AG09309 (cell line): ENCODE data around the gene HCN2.

ENCODE experiments used
- DNase-seq: peaks from one replicate; pipeline ENCODE4 v3.0.0-alpha.2; 2010; ENCODE audit warnings: low read depth
- H3K4me3 ChIP-seq: 2 replicates; pipeline ENCODE4 v1.5.1; 2011; ENCODE audit warnings: mild to moderate bottlenecking, low read depth, low read length, moderate library complexity; ENCODE audit not compliant: control insufficient read depth
- CTCF ChIP-seq: IDR thresholded peaks from 2 replicates; pipeline ENCODE4 v1.5.1; 2011; ENCODE audit warnings: mild to moderate bottlenecking, low read depth, low read length, inconsistent platforms; ENCODE audit not compliant: insufficient read depth, control insufficient read depth; ENCODE audit errors: missing control alignments

HCN2 gene

DNA sequence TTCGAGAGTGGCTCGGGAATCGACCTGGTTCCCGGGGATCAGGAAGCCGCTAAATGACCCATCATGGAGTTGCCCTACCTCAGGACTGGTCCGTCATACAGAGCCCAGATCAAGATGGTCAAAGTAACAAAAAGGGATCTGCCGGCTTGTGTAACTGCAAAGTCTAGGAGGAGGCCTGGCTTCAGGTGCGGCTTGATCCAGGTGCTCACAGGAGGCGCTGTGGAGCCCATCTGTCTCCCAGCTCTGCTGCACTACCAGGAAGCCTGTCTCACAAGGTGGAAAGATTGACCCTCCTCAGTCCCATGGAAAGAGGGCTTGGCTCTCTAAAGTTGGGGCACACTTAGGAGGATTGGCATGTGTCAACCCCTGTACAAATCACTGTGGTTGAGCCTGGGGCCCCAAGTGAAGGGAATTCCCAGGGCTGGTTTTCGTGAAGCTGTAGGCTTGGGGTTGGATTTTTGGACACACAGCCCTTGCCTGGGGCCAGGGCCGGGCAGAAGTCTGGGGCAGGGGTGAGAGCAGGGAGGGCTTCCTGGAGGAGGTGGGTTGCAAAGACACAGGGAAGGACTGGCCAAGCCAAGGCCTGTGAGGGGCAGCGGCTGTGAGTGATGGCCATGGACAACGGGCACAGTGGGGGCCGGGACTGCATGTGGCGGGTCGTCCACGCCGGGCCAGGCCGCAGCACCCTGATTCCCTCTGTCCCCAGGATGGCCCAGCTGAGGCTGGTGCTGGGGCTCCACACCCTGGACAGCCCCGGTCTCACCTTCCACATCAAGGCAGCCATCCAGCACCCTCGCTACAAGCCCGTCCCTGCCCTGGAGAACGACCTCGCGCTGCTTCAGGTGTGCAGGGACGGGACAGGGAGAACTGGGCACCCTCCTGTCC is 41.6 kb upstream of the HCN2 start:
- no peak for TF ChIP-seq CTCF
- no peak overlapping the region for H3K4me3 ChIP-seq
- DNase-seq, result no peak

GRCh38 chr19:548886-549830 is 40.5 kb upstream of the HCN2 start:
- DNase-seq, result no peak
- H3K4me3 ChIP-seq, result no peak overlapping the region
- no peak for TF ChIP-seq CTCF

GRCh38 chr19:554817-555216 is 34.9 kb upstream of the HCN2 start:
- DNase-seq, result no peak
- TF ChIP-seq CTCF, result no peak

GRCh38 chr19:555474-555808 is 34.2 kb upstream of the HCN2 start:
- no peak for DNase-seq
- TF ChIP-seq CTCF, result no peak
- H3K4me3 ChIP-seq, result no peak overlapping the region

More at GRCh38 chr19:554817-555216, 34.9 kb upstream of the HCN2 start:
- H3K4me3 ChIP-seq, result no peak overlapping the region

- H3K4me3 ChIP-seq, result no peak overlapping the region
- DNase-seq, result no peak
- TF ChIP-seq CTCF, result no peak
Observed at GRCh38 chr19:556611-557382, 32.9 kb upstream of the HCN2 start.
